ENCODE measurements around the gene TTPAL.

DNA sequence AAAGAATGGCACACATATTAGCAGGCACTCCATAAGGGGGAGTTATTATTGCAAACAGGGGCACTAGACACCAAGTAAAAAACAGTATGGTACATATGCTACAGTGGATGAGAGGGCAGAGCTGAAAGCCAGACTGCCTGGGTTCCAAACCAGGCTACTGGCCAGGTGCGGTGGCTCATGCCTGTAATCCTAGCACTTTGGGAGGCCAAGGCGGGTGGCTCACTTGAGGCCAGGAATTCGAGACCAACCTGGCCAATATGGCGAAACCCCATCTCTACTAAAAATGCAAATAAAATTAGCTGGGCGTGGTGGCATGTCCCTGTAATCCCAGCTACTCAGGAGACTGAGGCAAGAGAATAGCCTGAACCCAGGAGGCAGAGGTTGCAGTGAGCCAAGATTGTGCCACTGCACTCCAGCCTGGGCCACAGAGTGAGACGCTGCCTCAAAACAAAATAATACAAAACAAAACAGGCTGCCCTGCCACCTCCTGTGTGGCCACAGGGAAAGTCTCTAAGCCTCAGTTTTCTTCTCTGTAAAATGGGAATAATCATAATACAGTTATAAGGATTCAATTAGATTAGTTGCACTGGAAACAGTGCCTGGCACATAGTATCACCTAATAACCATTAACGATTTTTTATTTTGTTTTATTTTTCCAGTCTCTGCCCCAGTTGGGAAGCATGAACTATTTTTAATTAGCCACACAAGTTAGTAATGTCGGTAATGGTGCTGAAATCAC lies 7.5 kb upstream of the TTPAL start:
- TF ChIP-seq, protein P1, sequence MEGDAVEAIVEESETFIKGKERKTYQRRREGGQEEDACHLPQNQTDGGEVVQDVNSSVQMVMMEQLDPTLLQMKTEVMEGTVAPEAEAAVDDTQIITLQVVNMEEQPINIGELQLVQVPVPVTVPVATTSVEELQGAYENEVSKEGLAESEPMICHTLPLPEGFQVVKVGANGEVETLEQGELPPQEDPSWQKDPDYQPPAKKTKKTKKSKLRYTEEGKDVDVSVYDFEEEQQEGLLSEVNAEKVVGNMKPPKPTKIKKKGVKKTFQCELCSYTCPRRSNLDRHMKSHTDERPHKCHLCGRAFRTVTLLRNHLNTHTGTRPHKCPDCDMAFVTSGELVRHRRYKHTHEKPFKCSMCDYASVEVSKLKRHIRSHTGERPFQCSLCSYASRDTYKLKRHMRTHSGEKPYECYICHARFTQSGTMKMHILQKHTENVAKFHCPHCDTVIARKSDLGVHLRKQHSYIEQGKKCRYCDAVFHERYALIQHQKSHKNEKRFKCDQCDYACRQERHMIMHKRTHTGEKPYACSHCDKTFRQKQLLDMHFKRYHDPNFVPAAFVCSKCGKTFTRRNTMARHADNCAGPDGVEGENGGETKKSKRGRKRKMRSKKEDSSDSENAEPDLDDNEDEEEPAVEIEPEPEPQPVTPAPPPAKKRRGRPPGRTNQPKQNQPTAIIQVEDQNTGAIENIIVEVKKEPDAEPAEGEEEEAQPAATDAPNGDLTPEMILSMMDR (IDR thresholded peaks at IDR 0.05), result no peak
- TF ChIP-seq POLR2A (IDR thresholded peaks at IDR 0.05), result no peak

Measured in testis (tissue), 2 donors.